Fibroblast of pulmonary artery (primary cell): Measurements from ENCODE around the gene VPS37C.
"Not testable (repeated sequence)": the region's sequence is repeated elsewhere in the genome, so short reads cannot be mapped to it uniquely, and the experiment has no call there.

Experiments used
- DNase-seq: peaks from one replicate; pipeline ENCODE4 v3.0.0-alpha.2; 2010; ENCODE audit warnings: low read depth
- H3K4me3 ChIP-seq: replicated peaks from 2 replicates; pipeline ENCODE4 v1.5.1; 2011; ENCODE audit warnings: low read depth, mild to moderate bottlenecking, control low read depth, low read length, moderate library complexity
- TF ChIP-seq, protein P1 (sequence below): IDR thresholded peaks from 2 replicates; pipeline ENCODE4 v1.5.1; 2011; ENCODE audit warnings: mild to moderate bottlenecking, control low read depth, low read length, inconsistent platforms; ENCODE audit errors: missing control alignments

The VPS37C gene

DNA sequence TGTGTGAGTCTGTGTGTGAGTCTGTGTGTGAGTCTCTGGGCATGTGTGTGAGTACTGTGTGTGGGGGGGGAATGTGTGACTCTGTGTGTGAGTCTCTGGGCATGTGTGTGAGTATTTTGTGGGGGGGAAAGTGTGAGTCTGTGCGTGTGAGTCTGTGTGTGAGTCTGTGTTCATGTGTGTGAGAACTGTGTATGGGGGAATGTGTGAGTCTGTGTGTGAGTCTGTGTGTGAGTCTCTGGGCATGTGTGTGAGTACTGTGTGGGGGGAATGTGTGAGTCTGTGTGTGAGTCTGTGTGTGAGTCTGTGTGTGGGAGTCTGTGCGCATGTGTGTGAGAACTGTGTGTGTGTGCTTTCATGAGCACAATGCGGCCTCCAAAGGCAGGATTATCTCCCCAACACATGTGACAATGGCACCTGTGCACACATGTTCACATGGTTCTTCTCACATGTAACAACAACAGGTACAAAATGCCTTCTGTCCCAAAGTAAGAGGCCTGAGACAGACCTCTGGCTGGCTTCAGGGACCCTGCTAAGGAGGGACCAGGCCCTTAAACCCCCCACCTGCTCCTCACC lies 57.3 kb downstream of the VPS37C start:
- TF ChIP-seq, protein P1, sequence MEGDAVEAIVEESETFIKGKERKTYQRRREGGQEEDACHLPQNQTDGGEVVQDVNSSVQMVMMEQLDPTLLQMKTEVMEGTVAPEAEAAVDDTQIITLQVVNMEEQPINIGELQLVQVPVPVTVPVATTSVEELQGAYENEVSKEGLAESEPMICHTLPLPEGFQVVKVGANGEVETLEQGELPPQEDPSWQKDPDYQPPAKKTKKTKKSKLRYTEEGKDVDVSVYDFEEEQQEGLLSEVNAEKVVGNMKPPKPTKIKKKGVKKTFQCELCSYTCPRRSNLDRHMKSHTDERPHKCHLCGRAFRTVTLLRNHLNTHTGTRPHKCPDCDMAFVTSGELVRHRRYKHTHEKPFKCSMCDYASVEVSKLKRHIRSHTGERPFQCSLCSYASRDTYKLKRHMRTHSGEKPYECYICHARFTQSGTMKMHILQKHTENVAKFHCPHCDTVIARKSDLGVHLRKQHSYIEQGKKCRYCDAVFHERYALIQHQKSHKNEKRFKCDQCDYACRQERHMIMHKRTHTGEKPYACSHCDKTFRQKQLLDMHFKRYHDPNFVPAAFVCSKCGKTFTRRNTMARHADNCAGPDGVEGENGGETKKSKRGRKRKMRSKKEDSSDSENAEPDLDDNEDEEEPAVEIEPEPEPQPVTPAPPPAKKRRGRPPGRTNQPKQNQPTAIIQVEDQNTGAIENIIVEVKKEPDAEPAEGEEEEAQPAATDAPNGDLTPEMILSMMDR, result no peak
- H3K4me3 ChIP-seq, result no peak overlapping the region
- no peak for DNase-seq

DNA sequence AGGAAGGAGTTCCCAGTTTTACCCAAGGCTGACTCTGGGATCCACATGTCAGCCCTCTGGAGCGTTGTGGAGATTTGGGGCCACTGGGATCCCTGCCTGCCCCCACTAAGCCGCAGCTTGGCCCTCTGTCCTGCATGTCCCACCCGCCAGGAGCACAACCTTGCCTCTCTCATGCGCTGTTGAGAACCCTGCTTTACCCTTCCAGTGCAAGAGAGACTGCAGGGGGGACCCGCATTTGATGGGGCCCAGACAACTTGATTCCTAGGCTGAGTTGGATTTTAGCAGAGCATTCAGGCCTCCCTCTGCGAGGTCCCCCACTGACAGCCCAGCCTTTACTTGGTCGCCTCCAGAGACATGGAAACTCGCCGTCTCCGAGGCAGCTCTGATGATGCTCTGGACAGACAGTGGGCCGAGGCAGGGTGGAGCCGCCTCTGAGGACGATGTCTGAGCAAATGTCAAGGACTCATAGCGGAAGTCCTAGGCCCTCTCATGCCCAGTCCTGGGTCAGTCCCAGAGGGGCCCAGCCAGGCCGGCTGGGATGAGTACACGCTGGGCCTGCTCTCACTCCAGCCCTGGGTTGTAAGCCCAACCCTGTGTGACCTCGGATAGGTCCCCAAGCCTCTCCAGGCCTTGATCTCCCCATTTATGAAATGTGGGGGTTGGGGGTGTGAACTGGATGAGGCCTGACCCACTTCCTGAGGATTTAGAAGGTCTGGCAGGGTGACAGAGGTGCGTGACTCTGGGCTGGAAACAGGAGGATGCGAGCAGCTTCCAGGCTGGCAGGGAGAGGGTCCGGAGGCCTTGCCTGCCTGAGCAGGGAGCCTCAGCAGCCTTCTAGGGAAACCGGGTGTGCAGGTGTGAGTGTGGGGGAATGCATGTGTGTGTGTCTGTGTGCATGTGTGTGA lies 58.3 kb downstream of the VPS37C start:
- TF ChIP-seq, protein P1, result no peak
- H3K4me3 ChIP-seq, result no peak overlapping the region
- no peak for DNase-seq

DNA sequence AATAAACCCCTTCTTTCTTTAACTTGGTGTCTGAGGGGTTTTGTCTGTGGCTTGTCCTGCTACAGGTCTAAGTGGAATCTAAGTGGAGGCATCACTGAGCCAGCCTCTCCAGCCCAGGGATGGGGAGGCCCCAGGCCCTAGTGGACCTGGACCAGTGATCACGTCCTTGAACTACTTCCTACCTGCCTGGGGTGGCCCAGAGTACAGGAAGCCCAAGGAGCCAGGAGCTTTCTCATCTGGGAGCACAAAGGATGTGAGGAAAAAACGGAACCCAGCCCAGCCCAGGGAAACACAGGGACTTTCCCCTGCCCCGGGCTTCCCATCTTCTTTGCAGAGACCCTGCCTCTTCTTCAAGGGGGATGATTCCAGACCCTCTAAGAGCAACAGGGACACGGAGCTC lies 62.4 kb downstream of the VPS37C start:
- TF ChIP-seq, protein P1, result no peak
- no peak overlapping the region for H3K4me3 ChIP-seq
- DNase-seq, result no peak

DNA sequence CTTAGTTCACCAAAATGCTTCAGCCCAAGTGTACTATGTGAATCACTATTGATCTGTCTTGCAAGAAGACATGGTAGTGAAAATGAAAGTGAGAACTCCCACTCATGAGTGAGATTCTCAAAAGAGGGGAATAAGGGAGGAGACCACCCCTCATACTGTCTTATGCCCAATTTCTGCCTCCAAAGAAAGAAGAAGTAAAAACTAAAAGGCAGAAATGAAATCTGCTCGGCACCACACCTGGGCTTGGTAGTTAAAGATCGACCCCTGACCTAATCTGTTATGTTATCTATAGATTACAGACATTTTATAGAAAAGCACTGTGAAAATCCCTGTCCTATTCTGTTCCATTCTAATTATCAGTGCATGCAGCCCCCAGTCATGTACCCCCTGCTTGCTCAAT lies 63.0 kb downstream of the VPS37C start:
- H3K4me3 ChIP-seq, result not testable (repeated sequence)

DNA sequence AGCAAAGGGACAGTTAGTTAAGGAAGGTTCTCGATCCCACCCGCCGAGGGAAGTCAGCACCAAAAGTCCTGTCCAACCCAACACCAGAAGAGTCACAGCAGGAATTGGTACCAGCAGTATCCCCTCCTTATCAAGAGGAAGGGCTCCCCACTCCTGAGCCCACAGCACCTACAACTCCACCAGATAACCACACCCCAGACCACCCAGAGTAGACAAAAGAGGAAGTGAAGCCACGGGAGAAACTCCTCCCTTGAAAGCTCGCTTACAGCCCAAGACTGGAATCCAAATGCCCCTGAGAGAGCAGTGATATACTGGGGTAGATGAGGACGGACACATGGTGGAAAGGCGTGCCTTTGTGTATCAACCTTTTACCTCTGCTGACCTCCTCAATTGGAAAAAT lies 66.2 kb downstream of the VPS37C start:
- DNase-seq, result no peak
- H3K4me3 ChIP-seq, result no peak overlapping the region
- TF ChIP-seq, protein P1, result no peak

More for the DNA sequence above, 63.0 kb downstream of the VPS37C start:
- not testable (repeated sequence) for DNase-seq

DNA sequence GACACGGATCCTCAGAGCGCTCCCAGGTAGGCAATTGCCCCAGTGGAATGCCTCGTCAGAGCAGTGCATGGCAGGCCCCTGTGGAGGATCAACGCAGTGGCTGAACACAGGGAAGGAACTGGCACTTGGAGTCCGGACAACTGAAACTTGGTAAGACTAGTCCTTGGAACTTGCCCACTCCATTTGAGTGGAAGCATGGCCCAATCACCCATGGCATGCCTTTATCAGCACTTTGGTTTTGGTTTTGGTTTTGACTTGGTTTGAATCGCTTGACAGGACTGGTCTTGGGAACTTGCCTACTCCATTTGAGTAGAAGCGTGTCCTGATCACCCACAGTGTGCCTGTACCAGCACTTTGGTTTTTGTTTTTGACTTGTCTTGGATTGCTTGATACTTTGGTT lies 67.1 kb downstream of the VPS37C start:
- not testable (repeated sequence) for H3K4me3 ChIP-seq, DNase-seq

DNA sequence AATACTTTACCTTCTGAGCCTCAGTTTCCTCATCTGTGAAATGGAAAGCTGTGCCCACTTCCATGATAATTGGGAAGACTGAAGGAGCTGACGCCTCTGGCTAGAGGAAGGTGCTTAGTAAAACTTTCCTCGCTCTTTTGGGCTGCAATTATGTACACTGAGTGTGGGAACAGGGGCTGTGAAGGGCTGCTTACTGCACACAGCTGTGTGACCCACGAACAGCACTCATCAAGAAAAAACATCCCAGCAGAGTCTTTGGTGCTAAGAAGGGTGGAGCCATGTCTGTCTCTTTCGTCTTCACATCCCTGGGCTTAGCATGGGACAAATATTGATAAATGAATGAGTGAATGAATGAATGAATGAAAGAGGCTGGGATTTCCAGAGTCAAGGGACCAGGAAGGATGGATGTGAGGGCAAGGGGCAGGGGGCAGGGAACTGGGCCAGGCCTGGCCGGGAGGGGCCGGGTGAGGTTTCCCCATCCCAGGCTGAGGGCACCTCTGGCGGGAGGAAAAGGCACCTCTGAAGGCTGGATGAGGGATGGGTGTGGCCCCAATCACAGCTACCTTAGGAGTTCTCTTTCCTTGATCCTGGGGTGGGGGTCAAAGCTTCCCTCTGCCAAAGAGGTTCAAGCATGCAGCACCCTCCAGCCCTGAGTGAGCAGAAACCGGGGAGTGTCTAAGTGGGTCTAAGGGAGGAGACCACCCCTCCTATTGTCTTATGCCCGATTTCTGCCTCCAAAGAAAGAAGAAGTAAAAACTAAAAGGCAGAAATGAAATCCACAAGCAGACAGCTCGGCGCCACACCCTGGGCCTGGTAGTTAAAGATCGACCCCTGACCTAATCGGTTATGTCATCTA lies 68.1 kb downstream of the VPS37C start:
- no peak overlapping the region for H3K4me3 ChIP-seq
- no peak for DNase-seq
- TF ChIP-seq, protein P1, result no peak
